Esophagus (tissue), 2 donors: Measurements from ENCODE around the gene PTCD1. TPM values are rescaled to one million over a fixed set of nuclear protein-coding genes. Genes with fewer than 3 reads are reported as not detected.
A peak's percentile ranks its signal among the peaks of the same experiment; 100 is the strongest.
"Not testable (repeated sequence)": the region's sequence is repeated elsewhere in the genome, so short reads cannot be mapped to it uniquely, and the experiment has no call there.

Source experiments
- H3K27ac ChIP-seq, 2 donors: one replicate each; pipeline ENCODE4 v1.5.1; 2013; ENCODE audit warnings: low read depth in 2 of 2, mild to moderate bottlenecking in 2 of 2, inconsistent platforms in 1 of 2, low read length in 1 of 2, moderate library complexity in 1 of 2
- H3K27me3 ChIP-seq, 2 donors: one replicate each; pipeline ENCODE4 v1.6.1; 2013; ENCODE audit warnings: low read length in 2 of 2, control low read depth in 1 of 2, mild to moderate bottlenecking in 1 of 2; ENCODE audit not compliant: insufficient read depth in 2 of 2, control insufficient read depth in 1 of 2
- H3K36me3 ChIP-seq, 2 donors: one replicate each; pipeline ENCODE4 v1.6.1; 2013; ENCODE audit warnings: low read length in 1 of 2; ENCODE audit not compliant: control insufficient read depth in 2 of 2, insufficient read depth in 2 of 2
- H3K4me1 ChIP-seq, 2 donors: one replicate each; pipeline ENCODE4 v1.6.1; 2013; ENCODE audit warnings: low read length in 1 of 2; ENCODE audit not compliant: control insufficient read depth in 2 of 2, insufficient read depth in 2 of 2
- H3K4me3 ChIP-seq, 2 donors: one replicate each; pipeline ENCODE4 v1.5.1; 2013; ENCODE audit warnings: low read length in 2 of 2, mild to moderate bottlenecking in 2 of 2, low read depth in 1 of 2, moderate library complexity in 1 of 2
- H3K9me3 ChIP-seq, 2 donors: one replicate each; pipeline ENCODE4 v1.6.1; 2013; ENCODE audit warnings: mild to moderate bottlenecking in 2 of 2, low read depth in 1 of 2, low read length in 1 of 2, moderate library complexity in 1 of 2; ENCODE audit not compliant: control insufficient read depth in 2 of 2, insufficient read depth in 1 of 2
- WGBS, 2 donors: extraction: QIAGEN DNeasy Blood & Tissue Kit; methylation state at CpG; one replicate each; pipeline ENCODE4 v1.1.7; 2013; 5-methylcytosine and 5-hydroxymethylcytosine counted together
- polyA plus RNA-seq, 2 donors: library from polyadenylated mRNA; stranded (reverse); fragments of 200-250 nt; gene quantifications; one replicate each; pipeline ENCODE4 v1.2.3, GENCODE V29; 2013
- donor health status: healthy with polysubstance abuse.
- donor health status: Bipolar disorder and iron deficiency.

Gene PTCD1
- polyA plus RNA-seq, 2 donors, result 3.2 to 3.6 TPM

DNA sequence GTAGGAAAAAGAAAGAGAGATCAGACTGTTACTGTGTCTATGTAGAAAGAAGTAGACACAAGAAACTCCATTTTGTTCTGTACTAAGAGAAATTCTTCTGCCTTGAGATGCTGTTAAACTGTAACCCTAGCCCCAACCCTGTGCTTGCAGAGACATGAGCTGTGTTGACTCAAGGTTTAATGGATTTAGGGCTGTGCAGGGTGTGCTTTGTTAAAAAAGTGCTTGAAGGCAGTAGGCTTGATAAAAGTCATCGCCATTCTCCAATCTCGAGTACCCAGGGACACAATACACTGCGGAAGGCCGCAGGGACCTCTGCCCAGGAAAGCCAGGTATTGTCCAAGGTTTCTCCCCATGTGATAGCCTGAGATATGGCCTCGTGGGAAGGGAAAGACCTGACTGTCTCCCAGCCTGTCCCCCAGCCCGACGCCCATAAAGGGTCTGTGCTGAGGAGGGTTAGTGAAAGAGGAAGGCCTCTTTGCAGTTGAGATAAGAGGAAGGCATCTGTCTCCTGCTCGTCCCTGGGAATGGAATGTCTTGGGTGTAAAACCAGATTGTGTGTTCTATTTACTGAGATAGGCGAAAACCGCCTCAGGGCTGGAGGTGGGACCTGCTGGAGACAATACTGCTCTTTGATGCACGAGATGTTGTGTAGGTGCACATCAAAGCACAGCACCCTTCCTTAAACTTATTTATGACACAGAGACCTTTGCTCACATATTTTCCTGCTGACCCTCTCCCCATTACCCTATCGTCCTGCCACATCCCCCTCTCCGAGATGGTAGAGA lies 6.7 kb downstream of the PTCD1 start:
- Histone ChIP-seq H3K27ac (peak overlapping the region; percentile 45 to 65), H3K36me3 (peaks cover 4 to 25% of the 10 kb centered on the region in 2 donors), H3K4me1 (peaks cover 0 to 10% of the 10 kb centered on the region in 2 donors)
- not testable (repeated sequence) for H3K4me3 ChIP-seq, H3K9me3 ChIP-seq, H3K27me3 ChIP-seq
- WGBS, 2 donors, result 60 to 62% methylated on average over 13 of the region's 13 CpGs

DNA sequence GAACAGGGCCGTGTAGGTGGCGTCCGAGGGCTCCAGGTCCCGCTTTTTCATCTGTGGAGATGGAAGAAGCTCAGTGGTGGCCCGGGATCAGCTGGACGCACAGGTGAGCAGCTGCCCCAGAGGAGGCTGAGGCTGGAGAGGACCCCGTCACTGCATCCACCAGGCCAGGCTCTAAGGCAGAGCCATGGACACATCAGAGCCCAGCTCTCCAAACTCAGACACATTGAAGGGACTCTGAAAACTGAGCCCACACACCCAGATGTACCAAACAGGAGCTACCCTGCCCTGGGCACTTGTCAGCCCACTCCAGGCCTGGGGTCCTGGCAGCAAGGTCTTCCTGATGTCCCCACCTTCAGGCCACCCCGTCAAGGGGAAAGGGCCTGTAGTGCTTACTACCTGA lies 8.8 kb downstream of the PTCD1 start:
- Histone ChIP-seq H3K27me3 (no peaks in the 10 kb centered on the region), H3K9me3 (no peaks in the 10 kb centered on the region), H3K27ac (no peak overlapping the region), H3K36me3 (peaks cover 10 to 30% of the 10 kb centered on the region in 2 donors), H3K4me3 (no peak overlapping the region), H3K4me1 (peaks cover 0 to 6% of the 10 kb centered on the region in 2 donors)
- WGBS, 2 donors, result 92 to 94% methylated on average over 8 of the region's 8 CpGs

- peaks cover 13 to 34% of the 10 kb centered on the region in 2 donors for H3K36me3 ChIP-seq
- no peaks in the 10 kb centered on the region for H3K9me3 ChIP-seq
- H3K4me1 ChIP-seq, result peaks cover 0 to 6% of the 10 kb centered on the region in 2 donors
- H3K27me3 ChIP-seq, result no peaks in the 10 kb centered on the region
- H3K4me3 ChIP-seq, result no peak overlapping the region
- H3K27ac ChIP-seq, result no peak overlapping the region
- 81 to 87% methylated on average over 10 of the region's 10 CpGs for WGBS, 2 donors
These were observed 9.5 kb downstream of the PTCD1 start for GRCh38 chr7:99428972-99429566.

- no peaks in the 10 kb centered on the region for H3K4me1 ChIP-seq
- H3K27me3 ChIP-seq, result no peaks in the 10 kb centered on the region
- H3K27ac ChIP-seq, result no peak overlapping the region
- H3K4me3 ChIP-seq, result no peak overlapping the region
- H3K36me3 ChIP-seq, result peaks cover 11 to 34% of the 10 kb centered on the region in 2 donors
- 92% methylated on average over 23 to 24 of the region's 24 CpGs for WGBS, 2 donors
- no peaks in the 10 kb centered on the region for H3K9me3 ChIP-seq
These were observed 13.5 kb downstream of the PTCD1 start for GRCh38 chr7:99424932-99425730.

DNA sequence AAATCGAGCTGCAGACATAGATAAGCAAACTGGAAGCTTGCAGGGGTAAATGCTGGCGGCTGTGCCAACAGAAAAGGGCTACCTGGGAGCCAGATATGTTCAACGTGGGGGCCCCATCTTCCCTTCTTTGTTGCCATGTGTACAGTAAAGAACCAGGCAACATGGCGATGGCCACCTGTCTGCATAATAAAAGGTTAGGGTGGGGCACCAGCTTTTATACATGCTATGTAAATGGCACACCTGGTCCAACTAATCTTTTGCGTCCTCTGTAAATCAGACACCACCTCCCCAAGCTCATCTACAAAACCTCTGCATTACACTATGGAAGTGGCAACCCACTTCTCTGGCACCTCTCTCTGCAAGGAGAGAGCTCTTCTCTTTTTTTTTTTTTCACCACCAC lies 16.0 kb downstream of the PTCD1 start:
- WGBS, 2 donors, result 72% methylated on average over 5 of the region's 5 CpGs
- no peak overlapping the region for H3K27ac ChIP-seq

GRCh38 chr7:99422186-99422585 lies 16.4 kb downstream of the PTCD1 start:
- no peaks in the 10 kb centered on the region for H3K27me3 ChIP-seq
- H3K36me3 ChIP-seq, result peaks cover 22 to 48% of the 10 kb centered on the region in 2 donors
- H3K4me3 ChIP-seq, result no peak overlapping the region
- H3K9me3 ChIP-seq, result no peaks in the 10 kb centered on the region
- H3K27ac ChIP-seq, result no peak overlapping the region
- 87 to 88% methylated on average over 11 of the region's 11 CpGs for WGBS, 2 donors
- no peaks in the 10 kb centered on the region for H3K4me1 ChIP-seq

More for the DNA sequence above, 16.0 kb downstream of the PTCD1 start:
- H3K4me3 ChIP-seq, result no peak overlapping the region
- no peaks in the 10 kb centered on the region for H3K9me3 ChIP-seq
- no peaks in the 10 kb centered on the region for H3K4me1 ChIP-seq
- H3K27me3 ChIP-seq, result no peaks in the 10 kb centered on the region
- peaks cover 22 to 43% of the 10 kb centered on the region in 2 donors for H3K36me3 ChIP-seq

GRCh38 chr7:99420986-99421385 lies 17.6 kb downstream of the PTCD1 start:
- Histone ChIP-seq H3K27me3 (no peaks in the 10 kb centered on the region), H3K9me3 (no peaks in the 10 kb centered on the region), H3K27ac (no peak overlapping the region), H3K36me3 (peaks cover 22 to 54% of the 10 kb centered on the region in 2 donors), H3K4me3 (no peak overlapping the region), H3K4me1 (no peaks in the 10 kb centered on the region)
- 85 to 88% methylated on average over 7 of the region's 7 CpGs for WGBS, 2 donors

- Histone ChIP-seq H3K4me3 (no peak overlapping the region), H3K4me1 (no peaks in the 10 kb centered on the region), H3K27me3 (no peaks in the 10 kb centered on the region), H3K9me3 (no peaks in the 10 kb centered on the region), H3K27ac (no peak overlapping the region), H3K36me3 (peaks cover 20 to 52% of the 10 kb centered on the region in 2 donors)
- 89% methylated on average over 5 of the region's 5 CpGs for WGBS, 2 donors
These were observed 18.4 kb downstream of the PTCD1 start for GRCh38 chr7:99420213-99420612.

DNA sequence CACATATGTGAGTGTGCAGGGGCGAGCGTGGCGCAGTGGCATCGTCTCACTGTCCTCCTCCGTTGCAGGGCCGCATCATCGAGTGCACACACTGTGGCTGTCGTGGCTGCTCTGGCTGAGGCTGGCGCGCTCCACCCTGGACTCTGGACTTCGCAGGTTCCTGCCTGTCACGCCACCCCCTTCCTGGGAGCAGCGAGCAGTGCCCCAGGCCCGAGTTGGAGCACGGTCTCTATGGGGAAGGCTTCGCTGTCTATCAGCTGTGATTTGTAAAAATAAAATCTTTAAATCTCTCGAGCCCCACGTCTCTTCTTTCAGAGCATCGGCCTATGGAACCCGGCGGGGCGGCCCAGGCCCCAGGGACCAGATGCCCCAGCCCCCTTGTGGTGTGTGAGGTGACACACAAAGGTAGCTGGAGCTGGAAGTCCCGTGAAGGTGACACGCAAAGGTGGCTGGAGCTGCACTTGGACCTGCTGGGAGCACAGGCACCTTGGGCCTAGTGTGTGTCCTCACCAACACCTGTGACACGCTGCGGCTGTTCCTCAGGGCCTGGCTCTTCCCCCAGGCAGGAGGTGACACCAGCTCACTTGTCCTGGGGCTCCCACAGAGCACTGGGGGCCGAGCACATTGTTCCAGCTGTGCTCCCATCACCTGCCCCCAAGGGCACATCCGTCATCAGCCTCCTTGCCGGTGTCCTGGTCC lies 19.1 kb downstream of the PTCD1 start:
- no peaks in the 10 kb centered on the region for H3K27me3 ChIP-seq
- H3K4me3 ChIP-seq, result no peak overlapping the region
- H3K4me1 ChIP-seq, result no peaks in the 10 kb centered on the region
- H3K9me3 ChIP-seq, result no peaks in the 10 kb centered on the region
- H3K27ac ChIP-seq, result no peak overlapping the region
- WGBS, 2 donors, result 86 to 89% methylated on average over 29 of the region's 29 CpGs
- H3K36me3 ChIP-seq, result peaks cover 13 to 47% of the 10 kb centered on the region in 2 donors
